Subcutaneous adipose tissue (tissue), 4 donors: ENCODE measurements around the gene CSK. TPM values are rescaled to one million over a fixed set of nuclear protein-coding genes. Genes with fewer than 3 reads are reported as not detected.

ENCODE experiments used
- total RNA-seq, 4 donors: library from RNA; depleted of rRNA; stranded (reverse); fragments of >200 nt; gene quantifications; one replicate each; pipeline ENCODE4 v1.1.0, GENCODE V29; 2016
- TF ChIP-seq, protein P1 (sequence below): fragments of 450-650 bp; IDR thresholded peaks from one replicate; pipeline ENCODE4 v1.5.1; 2016; ENCODE audit warnings: low read depth, mild to moderate bottlenecking, control low read depth, antibody characterized with exemption, moderate library complexity

Gene CSK
- total RNA-seq, 4 donors from 2014 or later, result 17.1 to 25.2 (median 21.9) TPM

DNA sequence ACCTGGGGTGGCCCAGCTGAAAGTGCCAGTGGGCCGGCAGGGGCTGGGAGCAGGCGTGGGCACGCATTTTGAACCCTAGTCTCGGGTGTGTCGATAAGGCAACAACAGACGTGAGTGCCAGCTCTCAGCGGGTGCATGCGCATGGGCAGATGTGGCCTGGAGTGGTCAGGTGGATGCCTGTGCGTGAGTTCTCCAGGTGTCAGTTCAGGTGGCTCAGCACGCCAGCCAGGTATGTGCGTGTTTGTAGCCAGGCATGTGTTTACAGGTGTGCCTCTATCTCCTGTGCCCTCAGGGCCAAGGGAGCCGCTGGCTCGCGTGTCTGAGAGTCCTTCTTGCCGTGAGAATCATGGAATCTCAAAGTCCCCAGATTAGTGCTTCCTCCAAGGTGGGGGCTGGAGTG, 18.5 kb upstream of the CSK start:
- TF ChIP-seq, protein P1, sequence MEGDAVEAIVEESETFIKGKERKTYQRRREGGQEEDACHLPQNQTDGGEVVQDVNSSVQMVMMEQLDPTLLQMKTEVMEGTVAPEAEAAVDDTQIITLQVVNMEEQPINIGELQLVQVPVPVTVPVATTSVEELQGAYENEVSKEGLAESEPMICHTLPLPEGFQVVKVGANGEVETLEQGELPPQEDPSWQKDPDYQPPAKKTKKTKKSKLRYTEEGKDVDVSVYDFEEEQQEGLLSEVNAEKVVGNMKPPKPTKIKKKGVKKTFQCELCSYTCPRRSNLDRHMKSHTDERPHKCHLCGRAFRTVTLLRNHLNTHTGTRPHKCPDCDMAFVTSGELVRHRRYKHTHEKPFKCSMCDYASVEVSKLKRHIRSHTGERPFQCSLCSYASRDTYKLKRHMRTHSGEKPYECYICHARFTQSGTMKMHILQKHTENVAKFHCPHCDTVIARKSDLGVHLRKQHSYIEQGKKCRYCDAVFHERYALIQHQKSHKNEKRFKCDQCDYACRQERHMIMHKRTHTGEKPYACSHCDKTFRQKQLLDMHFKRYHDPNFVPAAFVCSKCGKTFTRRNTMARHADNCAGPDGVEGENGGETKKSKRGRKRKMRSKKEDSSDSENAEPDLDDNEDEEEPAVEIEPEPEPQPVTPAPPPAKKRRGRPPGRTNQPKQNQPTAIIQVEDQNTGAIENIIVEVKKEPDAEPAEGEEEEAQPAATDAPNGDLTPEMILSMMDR, result no peak

DNA sequence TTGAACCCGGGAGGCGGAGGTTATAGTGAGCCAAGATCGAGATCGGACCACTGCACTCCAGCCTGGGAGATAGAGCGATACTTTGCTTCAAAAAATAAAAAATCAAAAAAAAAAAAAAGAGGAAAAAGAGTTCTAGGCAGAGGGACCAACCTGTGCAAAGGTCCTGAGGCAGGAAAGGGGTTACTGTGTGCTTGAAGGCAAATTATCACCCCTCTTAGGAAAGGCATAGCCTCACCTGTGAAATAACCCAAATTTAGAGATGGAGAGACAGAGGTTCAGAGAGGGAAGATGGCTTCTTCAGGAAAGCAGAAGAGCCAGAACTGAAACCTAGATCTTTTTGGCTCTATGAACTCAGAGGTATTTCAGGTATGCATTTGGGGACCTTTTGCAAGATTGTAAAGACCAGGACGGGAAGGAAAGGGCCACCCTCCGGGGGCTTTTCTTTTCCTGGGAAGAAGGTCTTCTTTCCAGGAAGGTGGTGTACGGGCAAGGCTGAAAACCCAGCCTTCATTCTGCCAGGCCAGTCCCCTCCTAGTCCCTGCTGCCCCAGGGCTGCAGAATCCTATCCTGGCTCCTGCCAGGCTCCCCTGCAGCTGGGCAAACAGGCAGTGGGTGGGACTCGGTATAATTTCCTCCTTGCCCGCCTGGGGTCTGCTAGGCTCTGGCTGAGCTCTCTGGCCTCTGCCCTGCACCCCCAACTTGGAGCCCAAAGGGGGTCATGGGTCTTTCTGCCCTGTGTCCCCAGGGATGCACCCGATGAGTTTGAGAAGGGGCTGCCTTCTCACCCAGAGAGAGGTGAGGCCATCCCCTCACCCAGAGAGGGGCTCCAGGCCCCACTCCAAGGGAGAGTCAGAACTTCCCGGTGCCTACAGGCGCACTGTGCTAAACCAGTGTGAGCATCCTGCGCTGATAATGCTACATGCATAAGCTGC, 14.4 kb upstream of the CSK start:
- TF ChIP-seq, protein P1, result no peak

DNA sequence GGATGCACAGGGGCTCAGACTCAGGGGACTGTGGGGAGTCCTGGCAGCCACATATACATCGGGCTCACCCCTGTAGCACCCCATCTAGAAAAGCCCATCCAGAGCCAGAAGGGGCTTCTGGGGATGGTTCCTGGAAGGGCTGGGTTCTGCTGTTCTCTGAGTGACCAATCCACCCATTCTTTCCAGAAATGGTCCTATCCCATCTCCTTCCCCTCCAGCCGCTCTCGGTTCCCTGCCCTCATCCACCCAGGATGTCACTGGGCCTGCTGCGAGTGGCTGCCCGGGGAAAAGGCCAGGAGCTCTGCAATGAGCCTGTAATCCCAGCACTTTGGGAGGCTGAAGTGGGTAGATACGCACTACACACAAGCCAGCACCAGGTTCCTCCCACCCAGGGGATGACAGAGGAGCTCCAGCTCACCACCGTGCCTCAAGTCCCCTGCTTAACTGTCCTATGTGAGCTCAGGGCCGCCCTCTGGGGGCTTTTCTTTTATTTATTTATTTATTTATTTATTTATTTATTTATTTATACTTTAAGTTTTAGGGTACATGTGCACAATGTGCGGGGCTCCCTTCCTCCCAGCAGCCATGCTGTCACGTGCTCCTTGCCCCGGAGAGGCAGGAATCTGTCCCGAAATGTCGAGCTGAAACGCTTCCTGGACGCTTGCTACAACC, 13.6 kb upstream of the CSK start:
- TF ChIP-seq, protein P1, result no peak

GRCh38 chr15:74768771-74769342, 13.0 kb upstream of the CSK start:
- TF ChIP-seq, protein P1, result no peak

- TF ChIP-seq, protein P1, result no peak
These were observed 12.3 kb upstream of the CSK start for GRCh38 chr15:74769463-74770025.

DNA sequence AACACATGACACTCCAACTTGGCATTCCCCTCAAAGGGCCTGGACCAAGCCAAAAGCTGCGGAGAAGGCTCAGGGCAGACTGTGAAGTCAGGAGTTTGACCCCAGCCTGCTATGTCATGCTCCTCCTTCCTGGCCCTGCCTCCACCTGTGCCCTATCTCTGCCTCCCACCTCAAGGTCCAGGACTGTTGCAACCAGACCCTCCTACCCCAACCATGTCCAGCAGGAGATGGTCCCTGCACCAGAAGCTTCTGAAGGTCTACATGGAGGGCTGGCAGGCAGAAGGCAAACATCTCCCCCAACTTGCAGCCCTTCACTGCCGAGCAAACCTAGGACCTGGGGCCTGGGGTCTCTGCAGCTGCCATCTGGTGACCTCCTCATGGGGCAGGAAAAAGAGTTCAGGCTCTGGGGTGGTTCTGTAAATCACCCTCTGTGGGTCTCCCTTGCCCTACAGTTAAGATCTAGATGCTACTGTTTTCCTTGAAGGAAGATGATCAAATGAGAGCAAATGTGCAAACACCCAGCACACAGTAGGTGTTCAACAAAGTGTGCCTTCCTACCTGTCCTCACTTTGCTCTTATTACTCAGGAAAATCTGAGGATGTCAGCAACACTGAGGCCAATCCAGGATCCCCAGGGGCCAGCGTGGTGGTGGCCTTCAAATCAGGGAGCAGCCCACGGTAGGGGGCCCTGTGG, 11.5 kb upstream of the CSK start:
- TF ChIP-seq, protein P1, result no peak
